HEK293 (cell line): Measurements from ENCODE around the gene TICAM1.
"Not testable (repeated sequence)": the region's sequence is repeated elsewhere in the genome, so short reads cannot be mapped to it uniquely, and the experiment has no call there.

Experiments used
- CTCF ChIA-PET: fragments of 350-600 bp; formaldehyde crosslinking; extraction: SDS; loops from one replicate; lab custom pipeline; 2021; ENCODE audit warnings: antibody characterized with exemption; lab: Yijun Ruan, JAX
- POLR2A ChIA-PET: fragments of 300-600 bp; formaldehyde crosslinking; extraction: SDS; loops from one replicate; lab custom pipeline; 2020; ENCODE audit warnings: antibody characterized with exemption, inconsistent platforms; lab: Yijun Ruan, JAX
- H3K27ac ChIP-seq: fragments of 200-500 bp; sonication (Bioruptor generic); 2 replicates; pipeline ENCODE4 v1.5.1; 2014; ENCODE audit warnings: low read depth, low read length, control low read depth, inconsistent platforms; ENCODE audit errors: extremely low read depth
- H3K36me3 ChIP-seq, 2 experiments: fragments of 200-500 bp in 1 of 2; sonication (Bioruptor generic) in 1 of 2; 1 replicate in 1 of 2; 2 replicates in 1 of 2; pipeline ENCODE4 v1.5.1; 2014 to 2017; ENCODE audit warnings: inconsistent platforms in 2 of 2, low read length in 2 of 2; ENCODE audit not compliant: control insufficient read depth in 2 of 2, insufficient read depth in 1 of 2
- H3K4me1 ChIP-seq: fragments of 200-500 bp; sonication (Bioruptor generic); 2 replicates; pipeline ENCODE4 v1.5.1; 2014; ENCODE audit warnings: mild to moderate bottlenecking, low read length, inconsistent platforms; ENCODE audit not compliant: control insufficient read depth, insufficient read depth
- H3K4me3 ChIP-seq: 2 replicates; pipeline ENCODE4 v1.5.1; 2011; ENCODE audit warnings: low read depth, mild to moderate bottlenecking, control low read depth, low read length, moderate library complexity
- H3K9me3 ChIP-seq: fragments of 200-500 bp; sonication (Bioruptor generic); 2 replicates; pipeline ENCODE4 v1.5.1; 2014; ENCODE audit warnings: low read depth, low read length, inconsistent platforms; ENCODE audit not compliant: control insufficient read depth, insufficient read depth
- EGR2 ChIP-seq: fragments of 450-650 bp; formaldehyde crosslinking; IDR thresholded peaks from 2 replicates; pipeline ENCODE4 v1.5.1; 2016; ENCODE audit warnings: low read depth, missing biosample characterization, missing genetic modification characterization
- FEZF1 ChIP-seq: fragments of 450-650 bp; formaldehyde crosslinking; IDR thresholded peaks from 2 replicates; pipeline ENCODE4 v1.5.1; 2016; ENCODE audit warnings: missing biosample characterization, missing genetic modification characterization
- HOXA7 ChIP-seq: sonication (generic); formaldehyde crosslinking; IDR thresholded peaks from 2 replicates; pipeline ENCODE4 v1.8.1; 2022; ENCODE audit warnings: missing genetic modification reagents, borderline replicate concordance
- HOXC10 ChIP-seq: sonication (generic); formaldehyde crosslinking; IDR thresholded peaks from 2 replicates; pipeline ENCODE4 v1.8.1; 2023; ENCODE audit warnings: mild to moderate bottlenecking, missing genetic modification reagents
- PRDM2 ChIP-seq: fragments of 450-650 bp; formaldehyde crosslinking; IDR thresholded peaks from 2 replicates; pipeline ENCODE4 v1.5.1; 2016; ENCODE audit warnings: missing biosample characterization, missing genetic modification characterization, borderline replicate concordance
- SCRT2 ChIP-seq: fragments of 450-650 bp; formaldehyde crosslinking; IDR thresholded peaks from 2 replicates; pipeline ENCODE4 v1.5.1; 2016; ENCODE audit warnings: missing biosample characterization, missing genetic modification characterization
- TRIM28 ChIP-seq: IDR thresholded peaks from 2 replicates; pipeline ENCODE4 v1.6.1; 2011; ENCODE audit warnings: low read length, control low read depth, borderline replicate concordance
- ZFHX2 ChIP-seq: fragments of 450-650 bp; formaldehyde crosslinking; conservative IDR thresholded peaks from 2 replicates; pipeline ENCODE4 v1.5.1; 2016; ENCODE audit warnings: missing biosample characterization, missing genetic modification characterization
- ZFP37 ChIP-seq: fragments of 450-650 bp; formaldehyde crosslinking; IDR thresholded peaks from 2 replicates; pipeline ENCODE4 v1.5.1; 2016; ENCODE audit warnings: missing biosample characterization, missing genetic modification characterization
- ZNF112 ChIP-seq: fragments of 450-650 bp; formaldehyde crosslinking; IDR thresholded peaks from 2 replicates; pipeline ENCODE4 v1.5.0; 2017; ENCODE audit warnings: missing biosample characterization, missing genetic modification characterization
- ZNF202 ChIP-seq: fragments of 450-650 bp; formaldehyde crosslinking; IDR thresholded peaks from 2 replicates; pipeline ENCODE4 v1.5.1; 2016; ENCODE audit warnings: missing biosample characterization, missing genetic modification characterization, borderline replicate concordance
- ZNF211 ChIP-seq: fragments of 450-650 bp; formaldehyde crosslinking; IDR thresholded peaks from 2 replicates; pipeline ENCODE4 v1.5.1; 2016; ENCODE audit warnings: low read depth, missing biosample characterization, missing genetic modification characterization
- ZNF214 ChIP-seq: fragments of 450-650 bp; formaldehyde crosslinking; IDR thresholded peaks from 2 replicates; pipeline ENCODE4 v1.5.1; 2017; ENCODE audit warnings: missing biosample characterization, mild to moderate bottlenecking, missing genetic modification characterization, borderline replicate concordance
- ZNF354C ChIP-seq: fragments of 450-650 bp; formaldehyde crosslinking; IDR thresholded peaks from 2 replicates; pipeline ENCODE4 v1.5.1; 2016; ENCODE audit warnings: missing biosample characterization, missing genetic modification characterization, low read depth, borderline replicate concordance
- ZNF391 ChIP-seq: fragments of 450-650 bp; formaldehyde crosslinking; IDR thresholded peaks from 2 replicates; pipeline ENCODE4 v1.5.1; 2016; ENCODE audit warnings: low read depth, missing biosample characterization, missing genetic modification characterization, borderline replicate concordance
- ZNF521 ChIP-seq: fragments of 450-650 bp; formaldehyde crosslinking; IDR thresholded peaks from 2 replicates; pipeline ENCODE4 v1.5.1; 2017; ENCODE audit warnings: missing biosample characterization, mild to moderate bottlenecking, missing genetic modification characterization
- ZNF596 ChIP-seq: fragments of 450-650 bp; IDR thresholded peaks from 2 replicates; pipeline ENCODE4 v1.5.0; 2018; ENCODE audit warnings: missing biosample characterization, mild to moderate bottlenecking, missing genetic modification characterization, moderate library complexity
- ZNF654 ChIP-seq: fragments of 450-650 bp; formaldehyde crosslinking; IDR thresholded peaks from 2 replicates; pipeline ENCODE4 v1.5.1; 2016; ENCODE audit warnings: low read depth, missing biosample characterization, missing genetic modification characterization
- ZNF677 ChIP-seq: fragments of 450-650 bp; IDR thresholded peaks from 2 replicates; pipeline ENCODE4 v1.5.0; 2018; ENCODE audit warnings: missing biosample characterization, mild to moderate bottlenecking, missing genetic modification characterization, moderate library complexity
- ZNF776 ChIP-seq: fragments of 450-650 bp; formaldehyde crosslinking; IDR thresholded peaks from 2 replicates; pipeline ENCODE4 v1.5.0; 2017; ENCODE audit warnings: missing biosample characterization, missing genetic modification characterization, borderline replicate concordance
- ZNF843 ChIP-seq: fragments of 450-650 bp; formaldehyde crosslinking; IDR thresholded peaks from 2 replicates; pipeline ENCODE4 v1.5.1; 2016; ENCODE audit warnings: missing biosample characterization, missing genetic modification characterization
- ZSCAN30 ChIP-seq: fragments of 450-650 bp; IDR thresholded peaks from 2 replicates; pipeline ENCODE4 v1.5.1; 2018; ENCODE audit warnings: missing biosample characterization, mild to moderate bottlenecking, missing genetic modification characterization, moderate library complexity
- TF ChIP-seq, protein P1 (sequence below): fragments of 450-650 bp; formaldehyde crosslinking; IDR thresholded peaks from 2 replicates; pipeline ENCODE4 v1.5.1; 2017; ENCODE audit warnings: missing biosample characterization, missing genetic modification characterization

The TICAM1 gene

DNA sequence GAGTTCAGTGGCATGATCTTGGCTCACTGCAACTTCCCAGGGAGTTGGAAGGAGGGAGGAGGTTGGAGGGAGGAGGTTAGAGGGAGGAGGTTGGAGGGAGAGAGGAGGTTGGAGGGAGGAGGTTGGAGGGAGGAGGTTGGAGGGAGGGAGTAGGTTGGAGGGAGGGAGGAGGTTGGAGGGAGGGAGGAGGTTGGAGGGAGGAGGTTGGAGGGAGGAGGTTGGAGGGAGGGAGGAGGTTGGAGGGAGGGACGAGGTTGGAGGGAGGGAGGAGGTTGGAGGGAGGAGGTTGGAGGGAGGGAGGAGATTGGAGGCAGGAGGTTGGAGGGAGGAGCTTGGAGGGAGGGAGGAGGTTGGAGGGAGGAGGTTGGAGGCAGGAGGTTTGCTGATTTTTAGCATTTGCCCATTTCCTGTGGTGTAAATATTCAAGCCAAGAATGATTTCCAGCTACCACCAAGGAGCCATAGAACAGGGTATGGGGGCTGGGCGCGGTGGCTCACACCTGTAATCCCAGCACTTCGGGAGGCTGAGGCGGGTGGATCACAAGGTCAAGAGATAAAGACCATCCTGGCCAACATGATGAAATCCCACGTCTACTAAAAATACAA lies 45.0 kb downstream of the TICAM1 start:
- H3K4me1 ChIP-seq, H3K36me3 ChIP-seq, H3K27ac ChIP-seq, H3K9me3 ChIP-seq, H3K4me3 ChIP-seq, POLR2A ChIA-PET: not testable (repeated sequence)
- TF ChIP-seq, protein P1, sequence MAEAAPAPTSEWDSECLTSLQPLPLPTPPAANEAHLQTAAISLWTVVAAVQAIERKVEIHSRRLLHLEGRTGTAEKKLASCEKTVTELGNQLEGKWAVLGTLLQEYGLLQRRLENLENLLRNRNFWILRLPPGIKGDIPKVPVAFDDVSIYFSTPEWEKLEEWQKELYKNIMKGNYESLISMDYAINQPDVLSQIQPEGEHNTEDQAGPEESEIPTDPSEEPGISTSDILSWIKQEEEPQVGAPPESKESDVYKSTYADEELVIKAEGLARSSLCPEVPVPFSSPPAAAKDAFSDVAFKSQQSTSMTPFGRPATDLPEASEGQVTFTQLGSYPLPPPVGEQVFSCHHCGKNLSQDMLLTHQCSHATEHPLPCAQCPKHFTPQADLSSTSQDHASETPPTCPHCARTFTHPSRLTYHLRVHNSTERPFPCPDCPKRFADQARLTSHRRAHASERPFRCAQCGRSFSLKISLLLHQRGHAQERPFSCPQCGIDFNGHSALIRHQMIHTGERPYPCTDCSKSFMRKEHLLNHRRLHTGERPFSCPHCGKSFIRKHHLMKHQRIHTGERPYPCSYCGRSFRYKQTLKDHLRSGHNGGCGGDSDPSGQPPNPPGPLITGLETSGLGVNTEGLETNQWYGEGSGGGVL (tag by site-specific recombination) = 0 out of 2 replicates have a peak, but pooled peaks have one; percentile 34
- TF ChIP-seq ZNF112 (tag by site-specific recombination) (peak; percentile 84), ZFHX2 (tag by site-specific recombination) (0 out of 2 replicates have a peak, but pooled peaks have one; percentile 15), EGR2 (tag by site-specific recombination) (peak; percentile 31; the same call in 1 of the 2 replicates)
- CTCF ChIA-PET = interaction anchor here (8.6 kb wide), 1 partner anchor 55 kb away, joined by 154 read pairs; no protein-coding TSS in a partner anchor

DNA sequence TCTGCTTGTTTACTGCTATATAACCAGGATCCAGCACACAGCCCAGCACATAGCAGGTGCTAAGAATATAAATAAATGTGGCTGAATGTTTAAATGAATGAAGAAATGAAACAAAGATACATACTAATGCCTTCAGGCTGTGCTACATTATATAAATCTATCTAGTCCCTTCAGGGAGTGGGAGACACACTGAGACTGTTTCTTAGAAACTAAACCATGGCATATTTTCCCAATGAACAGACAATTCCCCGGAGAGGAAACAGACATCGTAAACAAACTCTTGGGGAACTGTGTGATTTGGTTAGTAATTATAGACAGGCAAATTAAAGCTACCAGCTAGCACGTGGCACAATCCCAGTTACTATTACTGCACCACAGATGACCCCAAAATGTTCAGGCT lies 49.7 kb downstream of the TICAM1 start:
- Histone ChIP-seq H3K9me3 (no peaks in the 10 kb centered on the region), H3K27ac (no peak overlapping the region), H3K36me3 (no peaks in the 10 kb centered on the region), H3K4me3 (no peak overlapping the region), H3K4me1 (no peaks in the 10 kb centered on the region)
- TF ChIP-seq ZNF354C (tag by site-specific recombination) (no peak), ZNF654 (no peak), ZNF843 (tag by site-specific recombination) (no peak)
- ChIA-PET POLR2A (no interaction called here), CTCF (interaction anchor here (1.0 to 1.4 kb wide), 5 partner anchors 9 to 49 kb away, joined by 4 to 14 read pairs (median 5); partner anchors contain the start of gene FEM1A)

DNA sequence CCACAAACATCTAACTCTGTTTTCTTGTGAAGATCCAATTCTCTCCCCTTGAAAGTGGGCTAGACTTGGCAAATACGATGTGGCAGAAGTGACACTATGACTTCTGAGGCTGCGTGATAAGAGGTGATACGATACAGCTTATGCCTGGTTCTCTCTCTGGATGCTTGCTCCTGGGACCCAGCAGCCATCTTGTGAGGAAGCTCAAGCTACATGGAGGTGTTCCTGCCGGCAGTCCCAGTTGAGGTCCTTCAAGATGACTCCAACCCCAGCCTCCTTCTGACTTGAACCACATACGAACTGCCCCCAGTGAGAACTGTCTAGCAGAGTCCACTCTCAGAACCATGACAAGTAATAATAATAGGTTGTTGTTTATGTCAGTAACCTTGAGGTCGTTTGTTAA lies 50.7 kb downstream of the TICAM1 start:
- no peak overlapping the region for H3K4me3 ChIP-seq
- ChIA-PET CTCF (interaction anchor here (0.7 to 1.8 kb wide), 3 partner anchors 10 to 767 kb away, joined by 4 to 9 read pairs (median 4); partner anchors contain the start of gene FEM1A), POLR2A (interaction anchor here (0.6 kb wide), 1 partner anchor 16 kb away, joined by 3 read pairs; no protein-coding TSS in a partner anchor)
- H3K36me3 ChIP-seq = no peaks in the 10 kb centered on the region
- no peak overlapping the region for H3K27ac ChIP-seq
- H3K9me3 ChIP-seq = no peaks in the 10 kb centered on the region
- TF ChIP-seq ZFP37 = no peak
- TF ChIP-seq ZNF391 = no peak
- TF ChIP-seq PRDM2 (tag by site-specific recombination) = no peak
- no peak for TF ChIP-seq ZSCAN30 (tag by site-specific recombination)
- no peak for TF ChIP-seq ZNF776 (tag by site-specific recombination)
- TF ChIP-seq ZNF202 (tag by site-specific recombination) = no peak
- TF ChIP-seq ZNF596 = no peak
- TF ChIP-seq HOXC10 (CRISPR knock-in tag) = no peak
- no peak for TF ChIP-seq ZNF677 (tag by site-specific recombination)
- no peak for TF ChIP-seq FEZF1 (tag by site-specific recombination)
- TF ChIP-seq ZNF214 = no peak
- TF ChIP-seq ZNF521 = no peak
- TF ChIP-seq SCRT2 (tag by site-specific recombination) = no peak
- no peak for TF ChIP-seq ZNF211 (tag by site-specific recombination)
- no peak for TF ChIP-seq TRIM28
- no peak for TF ChIP-seq HOXA7 (CRISPR knock-in tag)
- H3K4me1 ChIP-seq = no peaks in the 10 kb centered on the region
